Tibial nerve (tissue), 4 donors: ENCODE results near the gene CCN5. TPM values are rescaled to one million over a fixed set of nuclear protein-coding genes. Genes with fewer than 3 reads are reported as not detected.

ENCODE experiments used
- DNase-seq, 2 donors: peaks; one replicate each; pipeline ENCODE4 v3.0.0-alpha.2; 2019; ENCODE audit warnings: low spot score in 2 of 2
- H3K27ac ChIP-seq, 4 donors: fragments of 200-600 bp; sonication (generic) in 3 of 4; one replicate each; pipeline ENCODE4 v1.5.1; 2017 to 2019; ENCODE audit warnings: mild to moderate bottlenecking in 1 of 4
- H3K27me3 ChIP-seq, 2 donors: fragments of 200-600 bp; sonication (generic) in 1 of 2; one replicate each; pipeline versions ENCODE4 v1.5.1 to v1.6.0; 2017 to 2019
- H3K36me3 ChIP-seq, 3 donors: fragments of 200-600 bp; sonication (generic); one replicate each; pipeline ENCODE4 v1.5.1; 2018 to 2019
- H3K4me1 ChIP-seq, 4 donors: fragments of 200-600 bp; sonication (generic) in 3 of 4; one replicate each; pipeline ENCODE4 v1.5.1; 2017 to 2019
- H3K4me3 ChIP-seq, 4 donors: fragments of 200-600 bp; sonication (generic) in 3 of 4; one replicate each; pipeline ENCODE4 v1.5.1; 2017 to 2019; ENCODE audit warnings: mild to moderate bottlenecking in 1 of 4, moderate library complexity in 1 of 4
- H3K9me3 ChIP-seq, 4 donors: fragments of 200-600 bp; sonication (generic) in 3 of 4; one replicate each; pipeline ENCODE4 v1.5.1; 2017 to 2019
- CTCF ChIP-seq, 5 experiments: fragments of 200-600 bp in 3 of 5; fragments of 450-650 bp in 2 of 5; sonication (generic) in 3 of 5; IDR thresholded peaks; one replicate each; pipeline ENCODE4 v1.5.1; 2016 to 2019; ENCODE audit warnings: antibody characterized with exemption in 5 of 5, mild to moderate bottlenecking in 3 of 5, moderate library complexity in 2 of 5
- EP300 ChIP-seq, 2 donors: sonication (generic); formaldehyde crosslinking; IDR thresholded peaks; one replicate each; pipeline ENCODE4 v1.6.1; 2017; ENCODE audit warnings: antibody characterized with exemption in 2 of 2, mild to moderate bottlenecking in 1 of 2
- POLR2A ChIP-seq, 2 donors: fragments of 450-650 bp; IDR thresholded peaks; one replicate each; pipeline ENCODE4 v1.6.1; 2017; ENCODE audit warnings: antibody characterized with exemption in 2 of 2, mild to moderate bottlenecking in 2 of 2, moderate library complexity in 2 of 2
- WGBS, 2 donors: methylation state at CpG; one replicate each; pipeline ENCODE4 v1.1.5; 2018; 5-methylcytosine and 5-hydroxymethylcytosine counted together
- total RNA-seq, 4 donors: library from RNA; depleted of rRNA; stranded (reverse); fragments of >200 nt; gene quantifications; one replicate each; pipeline ENCODE4 v1.1.0, GENCODE V29; 2016

Gene CCN5
- total RNA-seq, 4 donors from 2014 or later, result 84.0 to 1,826 (median 378) TPM

- no peak for TF ChIP-seq EP300 (IDR thresholded peaks at IDR 0.05)
- no peak for TF ChIP-seq POLR2A (IDR thresholded peaks at IDR 0.05)
- no peak for TF ChIP-seq CTCF (IDR thresholded peaks at IDR 0.05)
- no peaks in the 10 kb centered on the region for H3K27me3 ChIP-seq
- H3K4me3 ChIP-seq, result no peak overlapping the region
- H3K36me3 ChIP-seq, result no peaks in the 10 kb centered on the region
- H3K27ac ChIP-seq, result no peak overlapping the region
- H3K9me3 ChIP-seq, result no peaks in the 10 kb centered on the region
- H3K4me1 ChIP-seq, result peaks cover 0 to 17% (median 2%) of the 10 kb centered on the region in 4 donors
- no peak for DNase-seq
- 95 to 99% methylated on average over 4 of the region's 4 CpGs for WGBS, 2 donors
These were observed 21.9 kb downstream of the CCN5 start for GRCh38 chr20:44737116-44737515.

GRCh38 chr20:44738813-44739477 lies 23.8 kb downstream of the CCN5 start:
- Histone ChIP-seq H3K27ac (no peak overlapping the region), H3K9me3 (no peaks in the 10 kb centered on the region), H3K36me3 (no peaks in the 10 kb centered on the region), H3K4me3 (no peak overlapping the region), H3K27me3 (no peaks in the 10 kb centered on the region), H3K4me1 (peaks cover 0 to 9% (median 0%) of the 10 kb centered on the region in 4 donors)
- peak in 1 of 2 donors; percentile 82 for DNase-seq
- no peak for TF ChIP-seq POLR2A (IDR thresholded peaks at IDR 0.05)
- TF ChIP-seq EP300 (IDR thresholded peaks at IDR 0.05), result no peak
- no peak for TF ChIP-seq CTCF (IDR thresholded peaks at IDR 0.05)
- 60 to 62% methylated on average over 7 of the region's 7 CpGs for WGBS, 2 donors

- no peaks in the 10 kb centered on the region for H3K9me3 ChIP-seq
- DNase-seq, result no peak
- TF ChIP-seq POLR2A (IDR thresholded peaks at IDR 0.05) (no peak), EP300 (IDR thresholded peaks at IDR 0.05) (no peak), CTCF (IDR thresholded peaks at IDR 0.05) (no peak)
- WGBS, 2 donors, result 44 to 66% methylated on average over 2 of the region's 2 CpGs
- H3K4me1 ChIP-seq, result peaks cover 0 to 12% (median 0%) of the 10 kb centered on the region in 4 donors
- no peaks in the 10 kb centered on the region for H3K27me3 ChIP-seq
- H3K4me3 ChIP-seq, result no peak overlapping the region
- H3K36me3 ChIP-seq, result no peaks in the 10 kb centered on the region
- H3K27ac ChIP-seq, result no peak overlapping the region
These were observed 24.8 kb downstream of the CCN5 start for GRCh38 chr20:44739942-44740341.

GRCh38 chr20:44742304-44743079 lies 27.3 kb downstream of the CCN5 start:
- no peak overlapping the region for H3K27ac ChIP-seq
- peaks cover 0 to 38% (median 9%) of the 10 kb centered on the region in 4 donors for H3K4me1 ChIP-seq
- H3K4me3 ChIP-seq, result no peak overlapping the region
- 79 to 85% methylated on average over 13 to 14 of the region's 14 CpGs for WGBS, 2 donors
- DNase-seq, result no peak
- no peak for TF ChIP-seq CTCF (IDR thresholded peaks at IDR 0.05)
- no peak for TF ChIP-seq POLR2A (IDR thresholded peaks at IDR 0.05)
- no peak for TF ChIP-seq EP300 (IDR thresholded peaks at IDR 0.05)
- no peaks in the 10 kb centered on the region for H3K36me3 ChIP-seq
- peaks cover 0 to 3% of the 10 kb centered on the region in 2 donors for H3K27me3 ChIP-seq
- no peaks in the 10 kb centered on the region for H3K9me3 ChIP-seq
